ENCODE results near the gene BFSP1. TPM values are rescaled to one million over a fixed set of nuclear protein-coding genes. Genes with fewer than 3 reads are reported as not detected.

Gene BFSP1
- total RNA-seq = 1 to 10 TPM in 2 of 4 donors, under 1 TPM in 2; 0.38 to 2.0 (median 0.98) TPM

DNA sequence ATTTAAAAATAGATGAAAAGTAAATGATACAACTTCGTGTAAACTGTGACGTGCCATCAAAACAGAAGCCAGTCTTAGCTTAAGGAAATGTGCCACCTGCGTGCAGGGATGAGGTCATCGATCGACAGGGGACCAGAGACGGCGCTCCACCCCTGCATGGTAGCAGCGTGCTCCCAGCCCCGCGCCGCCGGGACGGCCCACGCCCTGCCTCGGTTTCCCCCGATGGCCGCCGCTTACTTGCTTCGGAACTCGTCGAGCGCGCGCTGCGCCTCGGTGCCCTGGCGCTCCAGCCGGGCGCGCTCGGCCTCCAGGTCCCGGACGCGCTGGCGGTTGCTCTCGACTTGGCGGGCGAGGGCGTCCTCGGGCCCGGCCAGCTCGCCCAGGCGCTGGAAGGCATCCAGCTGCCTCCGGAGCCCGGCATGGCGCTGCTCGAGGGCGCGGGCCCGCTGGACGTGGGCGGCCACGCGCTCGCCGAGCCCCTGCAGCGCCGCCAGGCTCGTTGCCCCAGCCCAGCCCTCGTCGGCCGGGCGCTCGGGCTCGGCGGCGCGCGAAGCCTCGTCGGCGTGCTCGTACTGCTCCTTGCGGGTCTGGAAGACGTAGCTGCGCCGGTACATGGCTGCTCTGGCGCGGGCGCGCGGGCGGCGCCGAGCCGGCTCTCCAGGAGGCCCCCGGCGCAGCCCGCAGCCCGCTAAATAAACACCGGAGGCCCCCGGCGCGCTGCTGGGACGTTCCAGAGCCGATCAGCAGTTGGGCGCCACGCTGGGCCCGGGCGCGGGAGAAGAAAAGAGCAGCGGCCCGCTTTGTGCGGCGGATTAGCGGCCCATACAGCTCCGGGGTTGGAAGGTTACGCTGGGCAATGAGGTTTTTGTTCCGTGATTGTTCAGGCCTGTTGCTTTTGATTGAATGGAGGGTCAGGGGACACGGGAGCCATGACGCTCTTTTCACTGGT, at the start of gene BFSP1:
Gene BFSP1 (minus strand): TSS at position 664 of the 949 bp plus-strand sequence. CDS start 50 bp downstream, at position 614.
- ATAC-seq (ENCODE audit: low FRiP score) (peak; percentile 87), DNase-seq (ENCODE audit: low spot score) (no peak)
- TF ChIP-seq, protein P1, sequence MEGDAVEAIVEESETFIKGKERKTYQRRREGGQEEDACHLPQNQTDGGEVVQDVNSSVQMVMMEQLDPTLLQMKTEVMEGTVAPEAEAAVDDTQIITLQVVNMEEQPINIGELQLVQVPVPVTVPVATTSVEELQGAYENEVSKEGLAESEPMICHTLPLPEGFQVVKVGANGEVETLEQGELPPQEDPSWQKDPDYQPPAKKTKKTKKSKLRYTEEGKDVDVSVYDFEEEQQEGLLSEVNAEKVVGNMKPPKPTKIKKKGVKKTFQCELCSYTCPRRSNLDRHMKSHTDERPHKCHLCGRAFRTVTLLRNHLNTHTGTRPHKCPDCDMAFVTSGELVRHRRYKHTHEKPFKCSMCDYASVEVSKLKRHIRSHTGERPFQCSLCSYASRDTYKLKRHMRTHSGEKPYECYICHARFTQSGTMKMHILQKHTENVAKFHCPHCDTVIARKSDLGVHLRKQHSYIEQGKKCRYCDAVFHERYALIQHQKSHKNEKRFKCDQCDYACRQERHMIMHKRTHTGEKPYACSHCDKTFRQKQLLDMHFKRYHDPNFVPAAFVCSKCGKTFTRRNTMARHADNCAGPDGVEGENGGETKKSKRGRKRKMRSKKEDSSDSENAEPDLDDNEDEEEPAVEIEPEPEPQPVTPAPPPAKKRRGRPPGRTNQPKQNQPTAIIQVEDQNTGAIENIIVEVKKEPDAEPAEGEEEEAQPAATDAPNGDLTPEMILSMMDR (IDR thresholded peaks at IDR 0.05) = no peak

GRCh38 chr20:17580895-17581294, 49.7 kb upstream of the BFSP1 start:
- TF ChIP-seq, protein P1 (IDR thresholded peaks at IDR 0.05) = no peak
- ATAC-seq (ENCODE audit: low FRiP score) (no peak), DNase-seq (ENCODE audit: low spot score) (no peak)

DNA sequence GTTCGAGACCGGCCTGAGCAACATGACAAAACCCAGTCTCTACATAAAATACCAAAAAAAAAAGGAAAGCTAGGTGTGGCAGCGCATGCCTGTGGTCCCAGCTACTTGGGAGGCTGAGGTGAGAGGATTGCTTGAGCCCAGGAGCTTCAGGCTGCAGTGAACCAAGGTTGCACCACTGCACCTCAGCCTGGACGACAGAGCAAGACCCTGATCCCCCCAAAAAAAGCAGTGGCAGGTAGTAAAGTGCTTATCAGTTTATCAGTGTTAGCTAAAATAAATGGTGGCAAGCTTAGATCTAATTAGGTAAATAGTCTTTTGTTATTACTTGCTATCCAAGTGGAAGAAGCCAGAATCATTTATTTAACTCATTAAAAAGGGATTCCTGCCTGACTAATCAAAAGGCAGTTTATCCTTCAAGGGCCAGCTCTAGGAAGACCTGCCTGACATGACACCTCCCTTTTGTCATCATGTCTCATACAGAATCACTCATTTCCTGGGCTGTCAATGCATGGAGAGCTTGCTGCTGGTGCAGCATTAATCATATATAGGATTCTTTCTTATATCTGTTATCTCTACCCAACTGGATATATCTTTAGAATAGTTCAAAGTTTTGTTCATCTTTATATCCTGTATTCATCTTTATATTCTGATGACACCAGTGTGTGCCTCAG, 48.3 kb upstream of the BFSP1 start:
- TF ChIP-seq, protein P1 (IDR thresholded peaks at IDR 0.05) = no peak
- ATAC-seq (ENCODE audit: low FRiP score) (no peak), DNase-seq (ENCODE audit: low spot score) (no peak)

GRCh38 chr20:17576215-17576614, 45.0 kb upstream of the BFSP1 start:
- TF ChIP-seq, protein P1 (IDR thresholded peaks at IDR 0.05) = no peak
- no peak for DNase-seq (ENCODE audit: low spot score)
- no peak for ATAC-seq (ENCODE audit: low FRiP score)

GRCh38 chr20:17573463-17573862, 42.3 kb upstream of the BFSP1 start:
- TF ChIP-seq, protein P1 (IDR thresholded peaks at IDR 0.05) = no peak
- no peak for ATAC-seq (ENCODE audit: low FRiP score)
- no peak for DNase-seq (ENCODE audit: low spot score)

DNA sequence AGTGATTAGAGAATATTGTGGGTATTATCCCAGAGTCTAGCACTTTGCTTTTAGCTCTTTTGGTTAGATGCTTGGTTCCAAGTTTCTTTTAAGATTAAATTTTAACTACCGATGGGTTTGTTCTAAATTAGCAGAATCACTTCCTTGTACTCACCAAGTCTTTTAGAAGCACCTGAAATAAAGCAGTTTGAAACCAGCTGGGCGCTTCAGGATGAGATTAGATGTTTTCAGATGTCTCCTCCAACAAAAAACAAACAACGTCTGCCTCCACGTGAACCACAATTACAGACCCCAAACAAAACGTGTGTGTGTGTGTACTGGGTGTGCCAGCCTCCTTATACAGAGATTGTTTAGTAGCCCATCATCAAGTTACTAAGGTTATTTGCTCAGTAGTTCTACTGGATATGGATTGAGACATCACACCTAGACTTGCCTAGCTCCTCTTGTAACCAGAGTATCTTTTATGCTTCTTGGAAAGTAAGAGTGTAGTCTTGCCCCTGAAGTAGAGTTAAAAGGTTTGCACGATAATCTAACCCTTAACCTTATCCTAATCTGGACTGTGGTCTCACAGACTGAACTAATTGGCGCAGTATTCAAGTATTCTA, 41.0 kb upstream of the BFSP1 start:
- TF ChIP-seq, protein P1 (IDR thresholded peaks at IDR 0.05) = no peak
- DNase-seq (ENCODE audit: low spot score) (no peak), ATAC-seq (ENCODE audit: low FRiP score) (no peak)
